HEK293 (cell line): ENCODE results near the gene CPLX3.

Source experiments
- CTCF ChIA-PET: fragments of 350-600 bp; formaldehyde crosslinking; extraction: SDS; loops from one replicate; lab custom pipeline; 2021; ENCODE audit warnings: antibody characterized with exemption; lab: Yijun Ruan, JAX
- POLR2A ChIA-PET: fragments of 300-600 bp; formaldehyde crosslinking; extraction: SDS; loops from one replicate; lab custom pipeline; 2020; ENCODE audit warnings: antibody characterized with exemption, inconsistent platforms; lab: Yijun Ruan, JAX
- H3K27ac ChIP-seq: fragments of 200-500 bp; sonication (Bioruptor generic); 2 replicates; pipeline ENCODE4 v1.5.1; 2014; ENCODE audit warnings: low read depth, low read length, control low read depth, inconsistent platforms; ENCODE audit errors: extremely low read depth
- H3K36me3 ChIP-seq, 2 experiments: fragments of 200-500 bp in 1 of 2; sonication (Bioruptor generic) in 1 of 2; 1 replicate in 1 of 2; 2 replicates in 1 of 2; pipeline ENCODE4 v1.5.1; 2014 to 2017; ENCODE audit warnings: inconsistent platforms in 2 of 2, low read length in 2 of 2; ENCODE audit not compliant: control insufficient read depth in 2 of 2, insufficient read depth in 1 of 2
- H3K4me1 ChIP-seq: fragments of 200-500 bp; sonication (Bioruptor generic); 2 replicates; pipeline ENCODE4 v1.5.1; 2014; ENCODE audit warnings: mild to moderate bottlenecking, low read length, inconsistent platforms; ENCODE audit not compliant: control insufficient read depth, insufficient read depth
- H3K4me3 ChIP-seq: 2 replicates; pipeline ENCODE4 v1.5.1; 2011; ENCODE audit warnings: low read depth, mild to moderate bottlenecking, control low read depth, low read length, moderate library complexity
- H3K9me3 ChIP-seq: fragments of 200-500 bp; sonication (Bioruptor generic); 2 replicates; pipeline ENCODE4 v1.5.1; 2014; ENCODE audit warnings: low read depth, low read length, inconsistent platforms; ENCODE audit not compliant: control insufficient read depth, insufficient read depth
- MEIS1 ChIP-seq: sonication (generic); formaldehyde crosslinking; IDR thresholded peaks from 2 replicates; pipeline ENCODE4 v1.8.1; 2022; ENCODE audit warnings: missing genetic modification reagents, mild to moderate bottlenecking, borderline replicate concordance
- MZF1 ChIP-seq: fragments of 450-650 bp; formaldehyde crosslinking; IDR thresholded peaks from 2 replicates; pipeline ENCODE4 v1.5.1; 2017; ENCODE audit warnings: missing biosample characterization, missing genetic modification characterization, borderline replicate concordance
- PRDM1 ChIP-seq: fragments of 450-650 bp; formaldehyde crosslinking; IDR thresholded peaks from 2 replicates; pipeline ENCODE4; 2016; ENCODE audit warnings: missing biosample characterization, missing genetic modification characterization
- PRDM10 ChIP-seq: fragments of 450-650 bp; formaldehyde crosslinking; IDR thresholded peaks from 2 replicates; pipeline ENCODE4 v1.5.1; 2016; ENCODE audit warnings: missing biosample characterization, missing genetic modification characterization
- ZNF2 ChIP-seq: fragments of 450-650 bp; formaldehyde crosslinking; IDR thresholded peaks from 2 replicates; pipeline ENCODE4 v1.5.1; 2016; ENCODE audit warnings: missing biosample characterization, missing genetic modification characterization
- ZNF501 ChIP-seq: fragments of 450-650 bp; formaldehyde crosslinking; IDR thresholded peaks from 2 replicates; pipeline ENCODE4 v1.5.1; 2016; ENCODE audit warnings: missing biosample characterization, missing genetic modification characterization
- ZNF658 ChIP-seq: fragments of 450-650 bp; formaldehyde crosslinking; IDR thresholded peaks from 2 replicates; pipeline ENCODE4; 2016; ENCODE audit warnings: missing biosample characterization, missing genetic modification characterization
- ZNF785 ChIP-seq: fragments of 450-650 bp; formaldehyde crosslinking; IDR thresholded peaks from 2 replicates; pipeline ENCODE4 v1.5.1; 2016; ENCODE audit warnings: missing biosample characterization, missing genetic modification characterization
- ZSCAN30 ChIP-seq: fragments of 450-650 bp; IDR thresholded peaks from 2 replicates; pipeline ENCODE4 v1.5.1; 2018; ENCODE audit warnings: missing biosample characterization, mild to moderate bottlenecking, missing genetic modification characterization, moderate library complexity
- TF ChIP-seq, protein P1 (sequence below): IDR thresholded peaks from 2 replicates; pipeline ENCODE4 v1.6.1; 2011; ENCODE audit warnings: mild to moderate bottlenecking, low read depth, low read length, borderline replicate concordance

The CPLX3 gene

DNA sequence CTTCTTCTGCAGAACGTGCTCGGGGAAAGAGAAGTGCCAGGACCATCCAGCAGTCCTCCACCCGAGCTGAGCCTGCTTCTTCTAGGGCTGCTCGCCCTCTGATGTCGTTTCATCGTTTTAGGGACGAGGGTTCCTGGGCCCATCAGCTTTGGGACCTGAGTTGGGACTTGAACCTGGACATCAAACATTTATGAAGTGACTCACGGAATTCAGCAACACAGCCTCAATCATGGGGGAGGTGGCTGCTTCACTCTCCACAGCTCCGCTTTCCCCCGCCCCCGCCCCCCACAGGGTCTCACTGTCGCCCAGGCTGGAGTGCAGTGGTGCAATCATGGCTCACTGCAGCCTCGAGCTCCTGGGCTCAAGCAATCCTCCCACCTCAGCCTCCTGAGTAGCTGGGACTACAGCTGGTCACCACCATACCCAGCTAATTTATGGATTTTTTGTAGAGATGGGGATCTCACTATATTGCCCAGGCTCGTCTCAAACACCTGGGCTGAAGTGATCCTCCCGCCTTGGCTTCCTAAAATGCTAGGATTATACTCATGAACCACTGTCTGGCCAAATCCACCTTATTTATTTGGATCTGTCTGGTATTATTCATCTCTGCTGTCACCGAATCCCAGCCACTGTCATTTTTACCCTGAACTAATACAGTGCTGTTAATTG is 47.5 kb downstream of the CPLX3 start (continued):
- TF ChIP-seq MZF1: no peak
- no peak for TF ChIP-seq ZSCAN30 (tag by site-specific recombination)
- peak; percentile 63 for TF ChIP-seq PRDM1 (tag by site-specific recombination)
- peak; percentile 27; the same call in 1 of the 2 replicates for TF ChIP-seq ZNF2
- no peak for TF ChIP-seq ZNF501
- TF ChIP-seq ZNF785 (tag by site-specific recombination): peak; percentile 47; the same call in 1 of the 2 replicates
- TF ChIP-seq MEIS1 (CRISPR knock-in tag): no peak
- TF ChIP-seq, protein P1, sequence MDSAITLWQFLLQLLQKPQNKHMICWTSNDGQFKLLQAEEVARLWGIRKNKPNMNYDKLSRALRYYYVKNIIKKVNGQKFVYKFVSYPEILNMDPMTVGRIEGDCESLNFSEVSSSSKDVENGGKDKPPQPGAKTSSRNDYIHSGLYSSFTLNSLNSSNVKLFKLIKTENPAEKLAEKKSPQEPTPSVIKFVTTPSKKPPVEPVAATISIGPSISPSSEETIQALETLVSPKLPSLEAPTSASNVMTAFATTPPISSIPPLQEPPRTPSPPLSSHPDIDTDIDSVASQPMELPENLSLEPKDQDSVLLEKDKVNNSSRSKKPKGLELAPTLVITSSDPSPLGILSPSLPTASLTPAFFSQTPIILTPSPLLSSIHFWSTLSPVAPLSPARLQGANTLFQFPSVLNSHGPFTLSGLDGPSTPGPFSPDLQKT: no peak
- peak; percentile 61; the same call in 1 of the 2 replicates for TF ChIP-seq PRDM10 (tag by site-specific recombination)

DNA sequence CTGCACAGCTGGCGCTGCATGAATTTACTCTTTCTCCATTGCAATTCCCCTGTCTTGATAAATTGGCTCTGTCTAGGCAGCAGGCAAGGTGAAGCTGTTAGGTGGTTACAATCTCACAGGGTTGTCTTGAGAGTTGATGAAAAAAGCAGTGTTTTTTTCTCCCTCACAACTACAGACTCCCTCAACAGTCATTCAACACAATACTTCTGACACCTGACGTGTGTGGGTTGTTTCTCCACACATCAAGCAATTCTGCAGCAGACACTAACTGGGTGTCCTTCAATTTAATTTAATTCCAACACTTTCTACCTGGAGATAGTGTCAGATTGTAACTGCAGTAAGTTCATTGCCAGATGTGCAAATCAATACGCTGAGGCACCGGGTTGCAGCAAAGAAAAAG is 51.8 kb downstream of the CPLX3 start:
- POLR2A ChIA-PET: no interaction called here
- CTCF ChIA-PET: interaction anchor here (0.6 kb wide), 1 partner anchor 19 kb away, joined by 3 read pairs; no protein-coding TSS in a partner anchor
- no peak overlapping the region for H3K4me3 ChIP-seq
- H3K9me3 ChIP-seq: no peaks in the 10 kb centered on the region
- H3K27ac ChIP-seq: no peak overlapping the region
- no peaks in the 10 kb centered on the region for H3K36me3 ChIP-seq
- TF ChIP-seq ZNF658 (tag by site-specific recombination): no peak
- no peaks in the 10 kb centered on the region for H3K4me1 ChIP-seq
